Prostate gland (tissue), 2 donors: ENCODE data around the gene NTNG1.

Source experiments
- POLR2AphosphoS5 ChIP-seq: sonication (generic); formaldehyde crosslinking; IDR thresholded peaks from one replicate; pipeline ENCODE4 v1.6.1; 2017; ENCODE audit warnings: antibody characterized with exemption
- TF ChIP-seq, protein P1 (sequence below), 4 experiments: fragments of 200-600 bp in 2 of 4; fragments of 450-650 bp in 2 of 4; sonication (generic) in 2 of 4; IDR thresholded peaks; 1 replicate in 3 of 4; 2 replicates in 1 of 4; pipeline ENCODE4 v1.5.1; 2016 to 2019; ENCODE audit warnings: antibody characterized with exemption in 4 of 4, mild to moderate bottlenecking in 2 of 4, moderate library complexity in 2 of 4

DNA sequence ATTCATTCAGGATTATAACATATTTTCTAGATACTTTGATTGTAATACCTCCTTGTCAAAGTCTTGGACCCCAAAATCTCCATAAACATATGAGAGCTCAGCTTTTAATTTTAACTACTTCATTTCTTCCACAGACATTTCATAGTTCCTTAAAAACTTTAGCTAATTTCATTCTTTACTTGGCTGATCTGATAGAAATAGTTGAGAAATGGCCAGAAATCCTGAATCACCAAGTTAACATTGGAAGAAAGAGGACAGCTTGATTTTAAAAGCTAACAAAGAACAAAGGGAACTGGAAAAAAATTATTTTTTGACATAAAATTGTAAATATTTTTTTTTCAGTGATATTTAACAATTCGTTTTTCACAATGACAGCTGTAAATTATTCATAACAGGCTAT, 216.5 kb downstream of the NTNG1 start:
- TF ChIP-seq POLR2AphosphoS5: no peak
- TF ChIP-seq, protein P1, sequence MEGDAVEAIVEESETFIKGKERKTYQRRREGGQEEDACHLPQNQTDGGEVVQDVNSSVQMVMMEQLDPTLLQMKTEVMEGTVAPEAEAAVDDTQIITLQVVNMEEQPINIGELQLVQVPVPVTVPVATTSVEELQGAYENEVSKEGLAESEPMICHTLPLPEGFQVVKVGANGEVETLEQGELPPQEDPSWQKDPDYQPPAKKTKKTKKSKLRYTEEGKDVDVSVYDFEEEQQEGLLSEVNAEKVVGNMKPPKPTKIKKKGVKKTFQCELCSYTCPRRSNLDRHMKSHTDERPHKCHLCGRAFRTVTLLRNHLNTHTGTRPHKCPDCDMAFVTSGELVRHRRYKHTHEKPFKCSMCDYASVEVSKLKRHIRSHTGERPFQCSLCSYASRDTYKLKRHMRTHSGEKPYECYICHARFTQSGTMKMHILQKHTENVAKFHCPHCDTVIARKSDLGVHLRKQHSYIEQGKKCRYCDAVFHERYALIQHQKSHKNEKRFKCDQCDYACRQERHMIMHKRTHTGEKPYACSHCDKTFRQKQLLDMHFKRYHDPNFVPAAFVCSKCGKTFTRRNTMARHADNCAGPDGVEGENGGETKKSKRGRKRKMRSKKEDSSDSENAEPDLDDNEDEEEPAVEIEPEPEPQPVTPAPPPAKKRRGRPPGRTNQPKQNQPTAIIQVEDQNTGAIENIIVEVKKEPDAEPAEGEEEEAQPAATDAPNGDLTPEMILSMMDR (IDR thresholded peaks at IDR 0.05): no peak
